PC-3 (cell line): Measurements from ENCODE around the gene P2RY14. TPM values are rescaled to one million over a fixed set of nuclear protein-coding genes. Genes with fewer than 3 reads are reported as not detected.
A peak's percentile ranks its signal among the peaks of the same experiment; 100 is the strongest.

Source experiments
- ATAC-seq: fragments of 200-7000 bp; cut with Tn5 transposase; 2 replicates; pipeline ENCODE4 v1.9.1; 2020; ENCODE audit warnings: mild to moderate bottlenecking, moderate library complexity
- BruUV-seq: library from RNA; stranded (reverse); fragments of 400-500 nt; replicated peaks from 2 replicates; lab custom pipeline; 2021; lab: Mats Ljungman, UMichigan
- CTCF ChIA-PET: fragments of 300-600 bp; sonication (Branson Sonifier 250); formaldehyde crosslinking; loops from one replicate; lab custom pipeline; 2022; ENCODE audit warnings: antibody characterized with exemption; lab: Charles Lee
- POLR2A ChIA-PET: fragments of 300-600 bp; sonication (Branson Sonifier 250); formaldehyde crosslinking; loops from one replicate; lab custom pipeline; 2022; ENCODE audit warnings: antibody characterized with exemption; ENCODE audit not compliant: unreplicated experiment; lab: Charles Lee
- DNase-seq: peaks from one replicate; pipeline ENCODE4 v3.0.0-alpha.2; 2015
- H2AFZ ChIP-seq: fragments of 300-600 bp; sonication (generic); 2 replicates; pipeline ENCODE4 v1.6.0; 2016; ENCODE audit warnings: antibody characterized with exemption, low read length
- H3F3A ChIP-seq: fragments of 300-600 bp; sonication (generic); one replicate; pipeline ENCODE4 v1.6.0; 2017; ENCODE audit warnings: antibody characterized with exemption, low read length, control low read depth, mild to moderate bottlenecking; ENCODE audit not compliant: unreplicated experiment
- H3K27ac ChIP-seq: fragments of 300-600 bp; sonication (generic); 2 replicates; pipeline ENCODE4 v1.5.1; 2016; ENCODE audit warnings: mild to moderate bottlenecking, low read length
- H3K27me3 ChIP-seq: fragments of 300-600 bp; sonication (generic); 2 replicates; pipeline ENCODE4 v1.6.1; 2016; ENCODE audit warnings: low read length, mixed read lengths
- H3K36me3 ChIP-seq: fragments of 300-600 bp; sonication (generic); 2 replicates; pipeline ENCODE4 v1.6.1; 2016; ENCODE audit warnings: low read depth, mixed run types, low read length, mixed read lengths
- H3K4me1 ChIP-seq: fragments of 300-600 bp; sonication (generic); 2 replicates; pipeline ENCODE4 v1.5.1; 2016; ENCODE audit warnings: low read length; ENCODE audit not compliant: insufficient read depth
- H3K4me2 ChIP-seq: fragments of 300-600 bp; sonication (generic); 2 replicates; pipeline ENCODE4 v1.6.0; 2016; ENCODE audit warnings: low read length
- H3K4me3 ChIP-seq: fragments of 300-600 bp; sonication (generic); 2 replicates; pipeline ENCODE4 v1.5.1; 2016; ENCODE audit warnings: mild to moderate bottlenecking, low read length, mixed read lengths
- H3K79me2 ChIP-seq: fragments of 300-600 bp; sonication (generic); 2 replicates; pipeline ENCODE4 v1.6.1; 2017; ENCODE audit warnings: low read length, mixed read lengths
- H3K9ac ChIP-seq: fragments of 300-600 bp; sonication (generic); 2 replicates; pipeline ENCODE4 v1.6.0; 2016; ENCODE audit warnings: mild to moderate bottlenecking, low read length
- H3K9me2 ChIP-seq: fragments of 300-600 bp; sonication (generic); replicated peaks from 2 replicates; pipeline ENCODE4 v1.6.1; 2016; ENCODE audit warnings: mixed run types, low read length, mixed read lengths
- H3K9me3 ChIP-seq: fragments of 300-600 bp; sonication (generic); 2 replicates; pipeline ENCODE4 v1.6.1; 2016; ENCODE audit warnings: low read length, mixed read lengths
- H4K20me1 ChIP-seq: fragments of 300-600 bp; sonication (generic); 2 replicates; pipeline ENCODE4 v1.6.1; 2016; ENCODE audit warnings: low read length, mixed read lengths
- EZH2 ChIP-seq: fragments of 300-600 bp; sonication (generic); IDR thresholded peaks from one replicate; pipeline ENCODE4 v1.6.1; 2017; ENCODE audit warnings: antibody characterized with exemption, mild to moderate bottlenecking, low read length; ENCODE audit not compliant: unreplicated experiment
- EZH2phosphoT487 ChIP-seq: fragments of 300-600 bp; sonication (generic); IDR thresholded peaks from 2 replicates; pipeline ENCODE4 v1.6.1; 2018; ENCODE audit warnings: mild to moderate bottlenecking, antibody characterized with exemption, low read length, borderline replicate concordance
- intact Hi-C: fragments of 100-400 bp; cut with micrococcal nuclease; formaldehyde crosslinking; loops from 2 replicates; pipeline ENCODE4 v1.9.0; 2023
- total RNA-seq: library from RNA; depleted of rRNA; stranded (reverse); fragments of >200 nt; gene quantifications from 2 replicates; pipeline ENCODE4 v1.2.3, GENCODE V29; 2014
- TF ChIP-seq, protein P1 (sequence below): fragments of 300-600 bp; sonication (generic); conservative IDR thresholded peaks from 2 replicates; pipeline ENCODE4 v1.5.1; 2017; ENCODE audit warnings: antibody characterized with exemption, low read depth, mild to moderate bottlenecking, low read length

The P2RY14 gene
- total RNA-seq, 1 experiment from 2014 or later, result not detected

DNA sequence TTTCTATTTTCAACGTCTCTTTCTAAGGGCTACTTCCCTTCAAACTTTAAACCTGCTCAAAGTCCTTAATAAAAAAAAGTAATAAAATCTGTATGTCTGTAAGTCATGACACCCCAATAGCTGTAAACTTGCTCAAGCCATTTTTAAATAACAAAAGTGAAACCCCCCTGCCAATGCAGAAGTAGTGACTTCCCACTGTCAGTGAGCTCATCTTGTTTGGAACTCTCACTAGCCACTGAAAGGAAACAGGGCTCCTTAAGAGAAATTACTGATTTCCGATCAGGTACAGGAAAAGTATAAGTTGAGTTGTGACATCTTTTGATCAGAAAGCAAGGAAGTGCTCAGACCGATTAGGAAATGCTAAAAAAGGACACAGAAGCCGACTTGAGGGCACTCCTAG lies 47.7 kb downstream of the P2RY14 start:
- H3K9ac ChIP-seq, result no peak overlapping the region
- ATAC-seq, result no peak
- no peaks in the 10 kb centered on the region for H4K20me1 ChIP-seq
- no peak overlapping the region for H3K27ac ChIP-seq
- no peaks in the 10 kb centered on the region for H3F3A ChIP-seq
- no TSS peak for BruUV-seq
- H3K9me2 ChIP-seq, result no peaks in the 10 kb centered on the region
- H3K4me1 ChIP-seq, result peaks cover 31% of the 10 kb centered on the region
- intact Hi-C loops, result no loop called here
- ChIA-PET POLR2A (no interaction called here), CTCF (no interaction called here)
- no peak overlapping the region for H2AFZ ChIP-seq
- H3K4me2 ChIP-seq, result no peak overlapping the region
- no peaks in the 10 kb centered on the region for H3K36me3 ChIP-seq
- H3K27me3 ChIP-seq, result no peaks in the 10 kb centered on the region
- TF ChIP-seq, protein P1, sequence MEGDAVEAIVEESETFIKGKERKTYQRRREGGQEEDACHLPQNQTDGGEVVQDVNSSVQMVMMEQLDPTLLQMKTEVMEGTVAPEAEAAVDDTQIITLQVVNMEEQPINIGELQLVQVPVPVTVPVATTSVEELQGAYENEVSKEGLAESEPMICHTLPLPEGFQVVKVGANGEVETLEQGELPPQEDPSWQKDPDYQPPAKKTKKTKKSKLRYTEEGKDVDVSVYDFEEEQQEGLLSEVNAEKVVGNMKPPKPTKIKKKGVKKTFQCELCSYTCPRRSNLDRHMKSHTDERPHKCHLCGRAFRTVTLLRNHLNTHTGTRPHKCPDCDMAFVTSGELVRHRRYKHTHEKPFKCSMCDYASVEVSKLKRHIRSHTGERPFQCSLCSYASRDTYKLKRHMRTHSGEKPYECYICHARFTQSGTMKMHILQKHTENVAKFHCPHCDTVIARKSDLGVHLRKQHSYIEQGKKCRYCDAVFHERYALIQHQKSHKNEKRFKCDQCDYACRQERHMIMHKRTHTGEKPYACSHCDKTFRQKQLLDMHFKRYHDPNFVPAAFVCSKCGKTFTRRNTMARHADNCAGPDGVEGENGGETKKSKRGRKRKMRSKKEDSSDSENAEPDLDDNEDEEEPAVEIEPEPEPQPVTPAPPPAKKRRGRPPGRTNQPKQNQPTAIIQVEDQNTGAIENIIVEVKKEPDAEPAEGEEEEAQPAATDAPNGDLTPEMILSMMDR, result no peak
- TF ChIP-seq EZH2phosphoT487 (no peak), EZH2 (no peak)
- H3K79me2 ChIP-seq, result no peaks in the 10 kb centered on the region
- DNase-seq, result no peak
- H3K4me3 ChIP-seq, result no peak overlapping the region
- H3K9me3 ChIP-seq, result no peaks in the 10 kb centered on the region

DNA sequence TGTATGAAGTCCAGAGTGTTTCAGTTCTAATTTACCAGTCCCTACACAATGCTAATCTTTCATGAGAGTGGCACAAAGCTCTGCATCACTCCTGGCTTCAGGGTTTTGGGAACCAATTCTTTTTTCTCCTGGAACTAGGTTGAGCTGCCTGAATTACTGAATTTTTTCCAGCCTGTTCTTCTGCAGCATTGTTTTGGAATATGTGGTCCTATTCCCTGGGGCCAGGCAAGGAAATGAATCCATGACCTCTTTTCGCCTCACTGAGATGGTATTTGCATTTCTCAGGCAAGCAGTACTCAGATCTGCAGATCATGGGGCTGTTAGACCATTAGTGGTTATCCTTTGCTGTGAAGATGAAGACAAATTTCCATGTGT lies 49.7 kb downstream of the P2RY14 start:
- DNase-seq, result no peak
- Histone ChIP-seq H2AFZ (0 out of 2 replicates have a peak overlapping the region, but pooled peaks have one; percentile 15), H3F3A (no peaks in the 10 kb centered on the region)

More for the DNA sequence above, 49.7 kb downstream of the P2RY14 start:
- intact Hi-C loops, result loop anchor here (5.0 to 10.0 kb wide), 2 partner anchors 204 to 686 kb away; no protein-coding TSS in a partner anchor
- Histone ChIP-seq H3K4me2 (peak overlapping the region; percentile 60), H3K79me2 (no peaks in the 10 kb centered on the region), H3K9me3 (no peaks in the 10 kb centered on the region), H3K27me3 (no peaks in the 10 kb centered on the region), H4K20me1 (no peaks in the 10 kb centered on the region), H3K27ac (peak overlapping the region; percentile 20), H3K9me2 (no peaks in the 10 kb centered on the region), H3K4me1 (peaks cover 31% of the 10 kb centered on the region), H3K4me3 (no peak overlapping the region), H3K9ac (no peak overlapping the region), H3K36me3 (no peaks in the 10 kb centered on the region)
- no TSS peak for BruUV-seq
- POLR2A ChIA-PET, result no interaction called here
- TF ChIP-seq EZH2phosphoT487 (no peak), EZH2 (no peak)
- TF ChIP-seq, protein P1, result no peak
- ATAC-seq, result no peak
- CTCF ChIA-PET, result interaction anchor here (1.3 to 1.4 kb wide), 2 partner anchors 10 to 61 kb away, joined by 4 to 7 read pairs; no protein-coding TSS in a partner anchor
